ENCODE data around the gene CENPT. TPM values are rescaled to one million over a fixed set of nuclear protein-coding genes. Genes with fewer than 3 reads are reported as not detected.

The CENPT gene
- total and polyA plus RNA-seq, 2 donors (not counting 1 experiment from before 2014, with no cell fraction given), result 75.0 to 169 TPM

- no peak for TF ChIP-seq EZH2 (IDR thresholded peaks at IDR 0.05; ENCODE audit: borderline replicate concordance, insufficient read depth, low read depth, low read length, poor library complexity, severe bottlenecking)
- TF ChIP-seq, protein P1, sequence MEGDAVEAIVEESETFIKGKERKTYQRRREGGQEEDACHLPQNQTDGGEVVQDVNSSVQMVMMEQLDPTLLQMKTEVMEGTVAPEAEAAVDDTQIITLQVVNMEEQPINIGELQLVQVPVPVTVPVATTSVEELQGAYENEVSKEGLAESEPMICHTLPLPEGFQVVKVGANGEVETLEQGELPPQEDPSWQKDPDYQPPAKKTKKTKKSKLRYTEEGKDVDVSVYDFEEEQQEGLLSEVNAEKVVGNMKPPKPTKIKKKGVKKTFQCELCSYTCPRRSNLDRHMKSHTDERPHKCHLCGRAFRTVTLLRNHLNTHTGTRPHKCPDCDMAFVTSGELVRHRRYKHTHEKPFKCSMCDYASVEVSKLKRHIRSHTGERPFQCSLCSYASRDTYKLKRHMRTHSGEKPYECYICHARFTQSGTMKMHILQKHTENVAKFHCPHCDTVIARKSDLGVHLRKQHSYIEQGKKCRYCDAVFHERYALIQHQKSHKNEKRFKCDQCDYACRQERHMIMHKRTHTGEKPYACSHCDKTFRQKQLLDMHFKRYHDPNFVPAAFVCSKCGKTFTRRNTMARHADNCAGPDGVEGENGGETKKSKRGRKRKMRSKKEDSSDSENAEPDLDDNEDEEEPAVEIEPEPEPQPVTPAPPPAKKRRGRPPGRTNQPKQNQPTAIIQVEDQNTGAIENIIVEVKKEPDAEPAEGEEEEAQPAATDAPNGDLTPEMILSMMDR (IDR thresholded peaks at IDR 0.05), result no peak
- Mint-ChIP-seq H3K4me3 (no peak overlapping the region), H3K27ac (no peak overlapping the region), H3K4me1 (peaks cover 24% of the 10 kb centered on the region), H3K27me3 (no peaks in the 10 kb centered on the region), H3K9me3 (ENCODE audit: insufficient read depth) (no peaks in the 10 kb centered on the region)
- Histone ChIP-seq H3K9ac (ENCODE audit: low read length) (no peak overlapping the region), H3K4me1 (ENCODE audit: control insufficient read depth in 2 of 2, insufficient read depth in 2 of 2, low read length in 2 of 2) (peaks cover 16% of the 10 kb centered on the region in 2 donors), H3K4me2 (replicated peaks; ENCODE audit: low read depth, low read length, poor library complexity, severe bottlenecking) (no peak overlapping the region), H3K9me3 (ENCODE audit: control extremely low read depth in 1 of 3, control insufficient read depth in 2 of 3, insufficient read depth in 1 of 3, low read length in 2 of 3) (no peaks in the 10 kb centered on the region), H3K79me2 (ENCODE audit: control insufficient read depth, insufficient read depth, low read length) (peaks cover 34% of the 10 kb centered on the region), H3K36me3 (replicated peaks in 1 of 2; ENCODE audit: control extremely low read depth in 1 of 2, control insufficient read depth in 1 of 2, extremely low read depth in 1 of 2, insufficient read depth in 2 of 2, low read length in 1 of 2) (peaks cover 0 to 68% of the 10 kb centered on the region in 2 experiments), H2AFZ (ENCODE audit: insufficient read depth, low read depth, low read length, poor library complexity, severe bottlenecking) (no peak overlapping the region), H4K20me1 (ENCODE audit: control insufficient read depth, insufficient read depth, low read length, poor library complexity, severe bottlenecking) (peaks cover 33% of the 10 kb centered on the region), H3K27ac (ENCODE audit: low read length in 2 of 2) (no peak overlapping the region), H3K27me3 (replicated peaks in 1 of 4; ENCODE audit: control extremely low read depth in 1 of 4, control insufficient read depth in 3 of 4, insufficient read depth in 4 of 4, low read length in 3 of 4) (no peaks in the 10 kb centered on the region), H3K4me3 (ENCODE audit: control extremely low read depth in 1 of 5, extremely low read depth in 1 of 5, insufficient read depth in 1 of 5, low read depth in 2 of 5, low read length in 4 of 5) (no peak overlapping the region)
- ChIA-PET POLR2A (no interaction called here), CTCF (interaction anchor here (0.9 to 1.1 kb wide), 2 partner anchors 62 to 162 kb away, joined by 4 read pairs; no protein-coding TSS in a partner anchor)
- intact Hi-C loops (cut with micrococcal nuclease), result no loop called here
- ATAC-seq (ENCODE audit: low read depth), result no peak
- WGBS (ENCODE audit: insufficient coverage), result 90% methylated on average over 4 of the region's 6 CpGs
- no peak for DNase-seq
Measured at GRCh38 chr16:67878232-67878631, 30.7 kb upstream of the CENPT start.

DNA sequence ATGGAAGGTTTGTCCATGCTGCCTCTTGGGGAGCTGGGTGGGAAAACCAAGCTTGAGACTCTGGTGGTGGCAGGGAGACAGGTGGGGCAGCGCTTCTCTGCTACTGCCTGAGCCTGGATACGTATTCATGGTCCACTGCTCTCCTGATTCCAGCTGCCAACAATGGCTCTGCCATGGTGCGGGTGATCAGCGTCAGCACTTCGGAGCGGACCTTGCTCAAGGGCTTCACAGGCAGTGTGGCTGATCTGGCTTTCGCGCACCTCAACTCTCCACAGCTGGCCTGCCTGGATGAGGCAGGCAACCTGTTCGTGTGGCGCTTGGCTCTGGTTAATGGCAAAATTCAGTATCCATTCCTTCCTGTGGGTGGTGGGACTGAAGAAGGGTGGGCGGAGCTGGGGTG, 29.6 kb upstream of the CENPT start:
- ChIA-PET POLR2A (no interaction called here), CTCF (interaction anchor here (1.5 kb wide), 1 partner anchor 58 kb away, joined by 3 read pairs; no protein-coding TSS in a partner anchor)
- Mint-ChIP-seq H3K4me3 (no peak overlapping the region), H3K9me3 (ENCODE audit: insufficient read depth) (no peaks in the 10 kb centered on the region), H3K4me1 (peaks cover 33% of the 10 kb centered on the region), H3K27ac (no peak overlapping the region), H3K27me3 (no peaks in the 10 kb centered on the region)
- Histone ChIP-seq H2AFZ (ENCODE audit: insufficient read depth, low read depth, low read length, poor library complexity, severe bottlenecking) (no peak overlapping the region), H3K4me2 (replicated peaks; ENCODE audit: low read depth, low read length, poor library complexity, severe bottlenecking) (no peak overlapping the region), H3K79me2 (ENCODE audit: control insufficient read depth, insufficient read depth, low read length) (peaks cover 37% of the 10 kb centered on the region), H3K27ac (ENCODE audit: low read length in 2 of 2) (no peak overlapping the region), H3K27me3 (replicated peaks in 1 of 4; ENCODE audit: control extremely low read depth in 1 of 4, control insufficient read depth in 3 of 4, insufficient read depth in 4 of 4, low read length in 3 of 4) (no peaks in the 10 kb centered on the region), H3K4me1 (ENCODE audit: control insufficient read depth in 2 of 2, insufficient read depth in 2 of 2, low read length in 2 of 2) (peaks cover 22 to 24% of the 10 kb centered on the region in 2 donors), H3K4me3 (ENCODE audit: control extremely low read depth in 1 of 5, extremely low read depth in 1 of 5, insufficient read depth in 1 of 5, low read depth in 2 of 5, low read length in 4 of 5) (no peak overlapping the region), H3K36me3 (replicated peaks in 1 of 2; ENCODE audit: control extremely low read depth in 1 of 2, control insufficient read depth in 1 of 2, extremely low read depth in 1 of 2, insufficient read depth in 2 of 2, low read length in 1 of 2) (peaks cover 0 to 57% of the 10 kb centered on the region in 2 experiments), H3K9me3 (ENCODE audit: control extremely low read depth in 1 of 3, control insufficient read depth in 2 of 3, insufficient read depth in 1 of 3, low read length in 2 of 3) (no peaks in the 10 kb centered on the region), H3K9ac (ENCODE audit: low read length) (no peak overlapping the region), H4K20me1 (ENCODE audit: control insufficient read depth, insufficient read depth, low read length, poor library complexity, severe bottlenecking) (peaks cover 33% of the 10 kb centered on the region)
- intact Hi-C loops (cut with micrococcal nuclease), result no loop called here
- DNase-seq, result no peak
- no peak for ATAC-seq (ENCODE audit: low read depth)
- 98% methylated on average over 9 of the region's 11 CpGs for WGBS (ENCODE audit: insufficient coverage)
- TF ChIP-seq, protein P1 (IDR thresholded peaks at IDR 0.05), result no peak
- TF ChIP-seq EZH2 (IDR thresholded peaks at IDR 0.05; ENCODE audit: borderline replicate concordance, insufficient read depth, low read depth, low read length, poor library complexity, severe bottlenecking), result no peak
